DMS 273 treated with DMSO at 0.1 percent for 48 hours (cell line): ENCODE results near the gene TSPAN4.

Source experiments
- DNase-seq: peaks from one replicate; lab custom pipeline; 2025; lab: John Stamatoyannopoulos, UW

Gene TSPAN4, protein sequence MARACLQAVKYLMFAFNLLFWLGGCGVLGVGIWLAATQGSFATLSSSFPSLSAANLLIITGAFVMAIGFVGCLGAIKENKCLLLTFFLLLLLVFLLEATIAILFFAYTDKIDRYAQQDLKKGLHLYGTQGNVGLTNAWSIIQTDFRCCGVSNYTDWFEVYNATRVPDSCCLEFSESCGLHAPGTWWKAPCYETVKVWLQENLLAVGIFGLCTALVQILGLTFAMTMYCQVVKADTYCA

DNA sequence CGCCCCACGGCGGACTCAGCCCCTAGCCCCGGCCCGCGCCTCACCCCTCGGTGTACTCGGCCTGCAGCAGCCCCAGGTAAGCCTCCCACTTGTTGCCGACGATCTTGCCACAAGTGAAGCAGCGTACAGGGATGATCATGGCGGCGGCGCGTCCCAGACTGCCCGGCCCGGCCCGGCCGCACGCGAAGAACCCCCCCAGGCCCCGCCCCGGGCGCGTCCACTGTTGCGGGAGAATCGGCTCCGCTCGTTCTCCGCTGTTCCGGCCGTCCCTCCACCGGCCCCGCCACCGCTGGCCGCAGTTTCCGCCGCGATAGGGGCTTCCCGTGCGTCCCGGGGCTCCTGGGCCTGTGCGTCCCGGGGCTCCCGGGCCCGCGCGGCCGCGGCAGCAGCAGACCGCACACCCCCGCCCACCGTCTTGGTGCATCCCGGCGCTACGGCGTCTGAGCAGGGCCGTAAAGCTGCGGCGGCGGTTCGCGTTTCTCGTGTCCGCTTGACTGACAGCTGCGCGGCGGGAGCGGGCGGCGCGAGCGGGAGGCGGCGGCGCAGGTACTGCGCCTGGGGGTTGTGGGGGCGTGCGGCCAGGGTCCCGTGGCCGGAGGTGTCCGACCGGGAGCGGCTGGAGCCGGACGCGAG is at the start of gene TSPAN4, which contains the start of gene POLR2L:
TSPAN4 (plus strand) TSS at position 483 of the 633 bp plus-strand sequence. CDS start 7,453 bp downstream, outside the sequence.
POLR2L (minus strand) TSS at position 160 of the 633 bp plus-strand sequence; CDS start at position 139, 21 bp downstream.
- DNase-seq, result peak; percentile 9

GRCh38 chr11:792873-793272 is 49.8 kb upstream of the TSPAN4 start:
- DNase-seq, result no peak

- DNase-seq, result peak; percentile 77
Observed at GRCh38 chr11:793556-793955, 49.1 kb upstream of the TSPAN4 start.

DNA sequence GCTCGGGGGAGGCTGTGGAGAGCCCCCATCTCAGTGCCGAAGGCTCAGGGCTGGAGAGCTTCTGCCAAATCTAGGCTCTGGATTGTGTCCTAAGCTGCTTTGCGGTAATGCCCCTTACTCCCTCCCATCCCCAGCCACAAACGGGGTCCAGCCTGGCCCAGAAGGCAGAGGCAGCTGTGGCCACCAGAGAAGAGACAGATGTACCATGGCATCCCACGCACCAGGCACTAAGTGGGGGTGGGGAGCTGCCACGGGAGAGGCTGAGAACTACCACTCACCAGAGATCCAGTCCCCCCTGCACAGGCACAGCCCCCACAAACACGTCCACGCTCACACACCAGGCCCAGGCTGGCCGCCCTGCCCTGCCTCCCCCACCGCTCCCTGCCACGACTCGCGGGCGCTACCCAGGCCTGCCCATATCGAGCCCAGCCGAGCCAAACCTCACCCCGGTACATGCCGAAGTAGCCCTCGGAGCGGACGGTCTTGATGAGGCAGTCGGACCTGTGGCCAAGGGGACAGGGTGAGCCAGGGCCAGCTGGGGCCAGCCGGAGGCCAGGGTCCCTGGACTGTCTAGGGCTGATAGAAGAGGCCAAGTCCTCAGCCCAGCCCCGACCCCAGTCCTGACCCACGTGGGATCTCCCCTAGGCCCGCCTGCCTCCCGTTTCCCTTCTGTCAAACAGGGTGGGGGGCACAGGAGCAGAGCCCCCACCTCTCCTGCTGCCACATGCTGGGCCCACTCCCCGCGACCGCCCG is 48.5 kb upstream of the TSPAN4 start:
- DNase-seq, result no peak

GRCh38 chr11:794766-795633 is 47.7 kb upstream of the TSPAN4 start:
- no peak for DNase-seq

GRCh38 chr11:795634-796564 is 46.8 kb upstream of the TSPAN4 start:
- DNase-seq, result peak; percentile 69

- DNase-seq, result no peak
Observed at GRCh38 chr11:796565-797295, 45.9 kb upstream of the TSPAN4 start.

DNA sequence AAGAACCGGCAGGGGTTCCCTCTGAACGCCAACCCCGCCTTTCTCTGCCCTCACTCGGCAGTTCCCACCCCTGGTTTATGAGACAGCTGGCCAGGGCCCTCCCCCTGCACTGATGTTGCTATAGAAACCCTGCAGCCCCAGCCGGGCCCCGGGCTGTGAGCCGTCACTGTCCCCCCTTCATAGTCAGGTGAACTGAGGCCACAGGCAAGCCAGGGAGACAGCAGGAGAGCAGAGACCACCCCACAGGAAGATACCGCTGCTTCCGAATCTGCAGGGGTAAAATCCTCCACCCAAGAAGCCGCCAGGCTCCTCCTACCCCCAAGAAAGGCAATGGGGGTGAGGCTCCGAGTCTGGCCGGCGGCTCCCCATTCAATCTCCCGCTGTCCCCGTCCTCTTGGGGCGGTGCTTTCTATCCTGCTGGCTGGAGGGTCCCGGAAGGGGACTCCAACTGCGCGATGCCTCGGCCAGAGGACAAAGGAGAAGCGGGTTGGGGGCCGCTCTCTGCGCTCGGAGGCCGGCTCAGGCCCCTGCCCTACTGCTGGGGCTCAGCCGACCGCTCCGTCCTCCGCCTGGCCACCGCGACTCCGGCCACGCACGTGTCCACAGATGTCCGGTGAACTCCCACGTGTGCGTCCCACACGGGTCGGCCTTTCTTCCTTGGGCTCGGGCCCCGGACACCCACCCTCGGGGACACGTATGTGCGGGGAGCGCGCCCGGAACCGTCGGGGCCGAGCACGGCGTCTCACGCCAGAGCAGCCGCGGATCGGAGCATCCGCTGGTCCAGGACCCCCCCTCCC is 45.2 kb upstream of the TSPAN4 start:
- DNase-seq, result peak; percentile 77

GRCh38 chr11:798093-798713 is 44.4 kb upstream of the TSPAN4 start, which contains the start of gene SLC25A22:
TSS of gene SLC25A22 (minus strand) at chr11:798281. CDS start at chr11:795006, 3,275 bp downstream.
- no peak for DNase-seq

GRCh38 chr11:799641-800316 is 42.9 kb upstream of the TSPAN4 start:
- DNase-seq, result no peak

DNA sequence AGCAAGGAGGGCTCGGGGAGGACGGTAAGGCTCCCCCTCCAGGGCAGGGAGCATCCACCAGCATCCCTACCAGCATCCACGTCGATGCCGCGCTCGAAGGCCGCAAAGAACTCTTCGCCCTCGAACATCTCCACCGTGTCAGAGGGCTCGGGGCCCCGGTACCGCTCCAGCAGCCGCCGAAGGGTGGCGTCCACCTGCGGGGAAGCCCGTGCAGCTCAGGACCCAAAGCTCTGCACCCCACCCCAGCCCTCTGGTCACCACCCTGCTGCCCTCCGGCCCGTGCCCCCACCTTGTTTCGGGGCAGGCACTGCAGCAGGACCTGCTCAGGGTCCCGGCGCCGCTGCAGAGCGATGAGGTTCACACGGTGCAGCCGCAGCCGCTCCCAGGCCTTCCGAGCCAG is 42.2 kb upstream of the TSPAN4 start:
- DNase-seq, result no peak

DNA sequence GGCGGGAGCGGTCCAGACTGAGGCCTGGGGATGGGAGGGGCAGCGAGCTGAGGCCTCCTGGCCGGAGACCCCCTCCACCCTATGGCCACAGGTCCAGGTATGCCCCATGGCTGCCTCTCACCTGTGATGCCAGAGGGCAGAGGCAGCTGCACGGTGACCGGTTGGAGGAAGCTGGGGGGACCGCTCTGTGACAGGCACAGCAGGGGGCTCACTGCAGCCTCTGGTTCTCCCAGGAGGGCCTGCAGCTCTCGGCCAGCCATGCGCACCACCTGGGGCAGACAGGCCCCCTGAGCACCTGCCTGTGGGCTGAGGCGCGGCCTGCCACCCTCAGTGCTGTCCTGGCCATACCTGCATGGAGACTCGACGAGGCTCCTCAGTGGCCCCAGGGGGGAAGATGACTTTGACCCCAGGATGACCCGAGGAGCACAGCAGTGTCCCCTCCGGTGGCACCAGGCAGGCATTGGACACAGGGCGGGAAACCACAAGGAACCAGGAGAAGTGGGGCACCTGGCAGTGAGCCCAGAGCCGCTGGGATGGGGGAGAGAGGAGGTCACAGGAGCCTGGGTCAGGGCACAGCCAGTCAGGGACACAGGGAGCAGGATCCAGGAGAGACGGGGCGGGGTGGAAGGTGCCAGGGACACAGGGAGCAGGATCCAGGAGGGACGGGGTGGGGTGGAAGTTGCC is 41.4 kb upstream of the TSPAN4 start:
- no peak for DNase-seq

DNA sequence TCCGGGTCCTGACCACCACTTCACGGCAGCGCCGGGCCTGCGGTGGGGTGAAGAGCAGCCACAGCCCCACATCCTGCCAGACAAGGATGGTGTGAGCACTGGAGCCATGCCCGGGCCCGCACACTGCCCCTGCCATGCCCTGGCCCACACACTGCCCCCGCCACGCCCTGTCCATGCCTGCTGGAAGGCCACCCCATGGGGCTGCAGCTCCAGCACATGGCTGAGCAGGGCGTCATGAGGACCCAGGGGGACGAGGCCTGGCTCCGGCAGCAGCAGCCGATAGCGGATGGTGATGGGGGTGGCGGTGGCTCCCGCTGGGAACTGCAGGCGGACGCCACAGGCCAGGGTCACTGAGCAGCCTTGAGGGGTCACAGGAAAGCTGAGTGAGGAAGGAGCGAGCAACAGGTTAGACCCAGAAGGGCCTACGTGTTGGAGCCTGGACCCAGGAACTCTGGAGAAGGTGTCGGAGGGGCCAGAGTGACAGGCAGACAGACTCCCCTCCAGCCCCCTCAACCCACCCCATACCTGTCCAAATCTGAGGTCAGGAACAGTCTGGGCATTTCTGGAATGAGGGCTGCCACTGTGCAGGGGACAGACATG is 40.5 kb upstream of the TSPAN4 start:
- DNase-seq, result no peak

DNA sequence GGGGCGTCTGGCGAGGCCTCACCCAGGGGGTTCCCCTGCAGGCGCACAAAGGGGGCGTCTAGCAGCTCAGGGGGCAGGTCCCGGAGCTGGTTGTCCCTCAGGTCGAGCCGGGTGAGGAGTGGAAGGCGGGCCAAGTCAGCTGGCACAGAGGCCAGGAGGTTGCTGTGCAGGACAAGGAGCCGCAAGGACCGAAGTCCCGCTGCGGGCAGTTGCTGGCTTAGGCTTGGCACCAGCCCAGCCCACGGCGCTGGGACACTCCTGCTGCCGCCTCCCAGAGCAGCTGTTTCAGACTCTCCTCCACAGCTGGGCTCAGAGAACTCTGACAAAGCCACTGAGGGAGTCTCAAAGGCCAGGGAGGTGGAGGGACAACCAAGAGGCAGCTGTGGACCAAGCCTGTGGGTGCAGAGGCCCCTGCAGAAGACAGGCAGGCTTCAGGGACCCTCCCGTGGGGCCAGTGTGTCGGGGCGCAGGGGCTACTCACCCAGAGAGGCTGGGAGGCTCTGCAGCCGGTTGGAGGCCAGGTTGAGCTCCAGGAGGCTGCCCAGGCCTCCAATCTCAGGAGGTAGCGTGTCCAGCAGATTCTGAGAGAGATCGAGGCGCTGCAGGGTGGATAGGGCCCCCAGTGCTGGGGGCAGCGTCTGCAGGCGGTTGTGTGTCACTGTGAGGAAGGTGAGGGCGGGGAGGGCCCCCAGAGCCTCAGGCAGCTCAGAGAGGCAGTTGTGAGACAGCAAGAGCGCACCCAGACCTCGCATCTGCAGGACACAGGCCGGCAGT is 39.8 kb upstream of the TSPAN4 start:
- DNase-seq, result no peak

DNA sequence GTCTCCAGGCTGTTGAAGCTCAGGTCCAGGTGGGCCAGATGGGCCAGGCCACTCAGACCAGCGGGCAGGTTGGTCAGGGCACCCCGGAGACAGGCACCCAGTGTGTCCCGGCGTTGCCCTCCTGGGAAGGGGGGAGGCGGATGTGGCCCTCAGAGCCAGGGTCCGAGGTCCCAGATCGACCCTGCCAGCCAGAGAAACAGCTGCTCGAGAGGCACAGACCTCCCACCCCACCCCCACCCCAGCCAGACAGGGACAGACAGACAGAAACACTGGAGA is 39.2 kb upstream of the TSPAN4 start:
- DNase-seq, result no peak

DNA sequence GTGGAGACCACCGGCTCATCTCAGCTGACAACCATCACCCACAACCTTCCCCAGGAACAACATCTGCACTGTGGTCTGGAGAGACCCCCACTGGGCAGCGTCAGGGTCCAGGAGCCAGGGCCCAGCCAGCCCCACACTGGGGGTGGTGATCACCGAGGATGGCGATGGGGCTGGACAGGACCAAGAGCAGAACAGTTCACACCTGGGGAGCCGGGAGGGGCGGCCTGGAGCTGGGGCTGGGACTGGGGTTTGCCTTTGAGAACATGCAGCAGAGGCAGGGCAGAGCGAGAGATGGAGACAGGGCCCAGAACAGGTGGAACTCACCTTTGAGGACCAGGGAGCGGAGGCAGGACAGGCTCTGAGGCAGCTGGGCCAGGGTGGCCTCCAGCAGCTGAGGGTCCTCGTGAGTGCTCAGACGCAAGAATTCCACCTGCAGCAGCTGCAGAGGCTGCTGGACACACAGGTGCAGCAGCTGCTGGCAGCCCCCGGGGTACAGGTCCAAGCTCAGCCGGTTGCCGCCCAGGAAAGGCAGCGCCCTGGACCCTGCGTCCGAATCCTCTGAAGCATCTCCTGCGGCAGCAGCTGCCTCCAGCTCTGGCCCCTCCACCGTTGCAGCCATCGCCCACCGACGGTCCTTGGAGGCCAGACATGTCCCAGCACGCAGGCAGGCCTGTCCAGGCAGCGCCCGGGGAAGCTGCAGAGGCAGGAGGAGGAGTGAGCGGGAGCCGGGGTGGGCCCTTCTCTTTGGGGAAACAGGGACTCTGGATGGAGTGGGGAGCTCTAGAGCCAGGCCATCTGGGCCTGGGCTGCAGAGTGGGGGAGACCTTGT is 38.7 kb upstream of the TSPAN4 start:
- no peak for DNase-seq
